Tibial artery (tissue), 4 donors: ENCODE results near the gene FAM53B.

Source experiments
- DNase-seq, 2 donors: peaks; one replicate each; pipeline ENCODE4 v3.0.0-alpha.2; 2019
- H3K27ac ChIP-seq, 2 donors: fragments of 200-600 bp; sonication (generic) in 1 of 2; 1 replicate in 1 of 2; 2 replicates in 1 of 2; pipeline ENCODE4 v1.5.1; 2018 to 2019; ENCODE audit warnings: mild to moderate bottlenecking in 1 of 2
- H3K27me3 ChIP-seq, 2 donors: fragments of 200-600 bp; sonication (generic) in 1 of 2; one replicate each; pipeline versions ENCODE4 v1.5.1 to v1.6.0; 2016 to 2019
- H3K36me3 ChIP-seq, 3 donors: fragments of 200-600 bp; sonication (generic) in 2 of 3; one replicate each; pipeline ENCODE4 v1.5.1; 2016 to 2019; ENCODE audit warnings: mild to moderate bottlenecking in 2 of 3
- H3K4me1 ChIP-seq, 4 donors: fragments of 200-600 bp; sonication (generic) in 2 of 4; 1 replicate in 3 of 4; 2 replicates in 1 of 4; pipeline ENCODE4 v1.5.1; 2016 to 2019
- H3K4me3 ChIP-seq, 2 donors: fragments of 200-600 bp; sonication (generic) in 1 of 2; 1 replicate in 1 of 2; 2 replicates in 1 of 2; pipeline ENCODE4 v1.5.1; 2018 to 2019; ENCODE audit warnings: mild to moderate bottlenecking in 2 of 2
- H3K9me3 ChIP-seq, 3 donors: fragments of 200-600 bp; sonication (generic) in 1 of 3; one replicate each; pipeline ENCODE4 v1.5.1; 2016 to 2019
- CTCF ChIP-seq, 2 experiments: fragments of 200-600 bp in 1 of 2; fragments of 450-650 bp in 1 of 2; IDR thresholded peaks; one replicate each; pipeline ENCODE4 v1.5.1; 2017 to 2019; ENCODE audit warnings: antibody characterized with exemption in 2 of 2, mild to moderate bottlenecking in 1 of 2, moderate library complexity in 1 of 2
- intact Hi-C: fragments of 100-400 bp; cut with DNase I; formaldehyde crosslinking; loops from one replicate; pipeline ENCODE4 v1.15.0; 2023; ENCODE audit warnings: low total_unique reads

FAM53B gene

GRCh38 chr10:124641282-124642087 is 102.7 kb downstream of the FAM53B start:
- no peaks in the 10 kb centered on the region for H3K27me3 ChIP-seq
- peaks cover 0 to 30% (median 18%) of the 10 kb centered on the region in 4 donors for H3K4me1 ChIP-seq
- intact Hi-C loops: no loop called here
- no peak overlapping the region for H3K4me3 ChIP-seq
- no peak overlapping the region for H3K27ac ChIP-seq
- TF ChIP-seq CTCF (IDR thresholded peaks at IDR 0.05): no peak
- H3K9me3 ChIP-seq: no peaks in the 10 kb centered on the region
- DNase-seq: no peak
- no peaks in the 10 kb centered on the region for H3K36me3 ChIP-seq

DNA sequence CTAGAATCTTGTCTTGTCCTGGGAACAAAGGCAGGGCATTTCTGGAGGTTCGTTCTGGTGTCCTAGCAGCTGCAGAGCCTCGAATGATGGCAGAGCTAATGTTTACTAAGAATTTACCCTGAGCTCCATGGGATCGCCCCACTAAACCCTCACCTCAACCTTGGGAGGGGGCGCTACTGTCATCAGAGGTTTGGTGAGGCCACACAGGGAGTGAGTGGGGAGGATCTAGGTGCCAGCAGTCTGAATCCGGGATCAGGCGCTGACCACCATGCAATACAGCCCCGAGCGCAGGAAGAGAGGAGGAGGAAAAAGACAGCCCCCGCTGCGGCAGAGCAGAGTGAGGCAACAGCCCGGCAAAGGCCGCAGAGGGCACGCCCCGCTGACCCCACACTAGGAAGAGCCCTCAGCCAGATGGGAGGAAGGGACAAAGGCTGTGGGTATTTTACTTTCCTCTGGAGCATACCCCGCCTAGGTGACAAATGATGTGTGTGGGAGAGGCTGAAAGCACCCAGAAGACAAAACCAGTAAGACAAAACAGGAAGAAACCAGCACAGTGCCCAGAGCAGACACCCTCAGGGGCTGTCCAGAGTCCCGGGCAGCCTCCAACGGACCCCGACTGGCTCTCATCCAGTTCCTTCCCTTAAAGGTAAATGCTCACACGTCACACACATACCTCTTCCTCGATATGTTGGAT is 103.5 kb downstream of the FAM53B start:
- H3K4me1 ChIP-seq: peaks cover 0 to 28% (median 14%) of the 10 kb centered on the region in 4 donors
- H3K27me3 ChIP-seq: no peaks in the 10 kb centered on the region
- DNase-seq: no peak
- no peaks in the 10 kb centered on the region for H3K36me3 ChIP-seq
- no peak overlapping the region for H3K4me3 ChIP-seq
- TF ChIP-seq CTCF (IDR thresholded peaks at IDR 0.05): no peak
- no peaks in the 10 kb centered on the region for H3K9me3 ChIP-seq
- intact Hi-C loops: no loop called here
- H3K27ac ChIP-seq: no peak overlapping the region

DNA sequence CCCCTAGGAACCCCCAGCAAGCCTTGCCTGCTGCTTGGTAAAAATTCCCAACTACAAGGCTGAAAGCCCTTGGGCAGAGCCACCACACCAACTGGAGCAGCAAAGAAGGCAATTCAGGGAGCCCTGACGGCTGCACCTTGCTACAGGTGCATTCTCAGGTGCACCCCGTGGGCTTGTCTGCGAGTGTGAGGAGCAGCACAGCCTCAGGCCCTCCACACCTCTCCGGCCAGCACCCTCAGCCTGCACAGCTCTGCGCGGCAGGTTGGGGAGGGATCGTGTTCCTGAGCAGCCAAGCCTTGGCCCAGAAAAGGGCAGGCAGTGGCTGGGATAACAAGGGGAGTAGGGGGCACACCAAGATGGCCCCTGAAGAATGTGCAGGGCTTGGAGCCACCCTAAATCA is 104.1 kb downstream of the FAM53B start:
- no peaks in the 10 kb centered on the region for H3K27me3 ChIP-seq
- TF ChIP-seq CTCF (IDR thresholded peaks at IDR 0.05): no peak
- no peak overlapping the region for H3K4me3 ChIP-seq
- H3K36me3 ChIP-seq: no peaks in the 10 kb centered on the region
- H3K9me3 ChIP-seq: no peaks in the 10 kb centered on the region
- DNase-seq: no peak
- H3K4me1 ChIP-seq: peaks cover 0 to 28% (median 13%) of the 10 kb centered on the region in 4 donors
- intact Hi-C loops: no loop called here
- no peak overlapping the region for H3K27ac ChIP-seq

DNA sequence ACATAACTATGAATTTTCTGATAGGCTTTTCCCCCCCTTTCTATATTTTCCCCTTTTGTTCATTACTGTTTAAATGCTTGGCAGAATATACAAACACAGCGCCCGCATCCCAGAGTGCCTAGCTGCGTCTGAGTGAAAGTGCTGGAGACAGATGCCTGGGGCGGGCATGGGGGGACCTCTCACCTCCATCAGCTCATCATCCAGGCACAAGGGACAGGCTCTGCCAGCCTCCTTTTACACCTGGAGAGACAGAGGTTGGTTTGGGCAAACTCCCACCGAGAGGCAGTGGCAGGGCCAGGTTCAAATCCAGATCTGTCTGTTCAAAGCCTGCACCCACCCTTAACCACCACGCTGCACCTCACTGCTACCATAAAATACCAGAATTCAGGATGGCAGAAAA is 104.5 kb downstream of the FAM53B start:
- no peak for TF ChIP-seq CTCF (IDR thresholded peaks at IDR 0.05)
- peaks cover 0 to 28% (median 13%) of the 10 kb centered on the region in 4 donors for H3K4me1 ChIP-seq
- intact Hi-C loops: no loop called here
- no peak overlapping the region for H3K4me3 ChIP-seq
- no peaks in the 10 kb centered on the region for H3K27me3 ChIP-seq
- H3K9me3 ChIP-seq: no peaks in the 10 kb centered on the region
- DNase-seq: no peak
- H3K27ac ChIP-seq: no peak overlapping the region
- H3K36me3 ChIP-seq: no peaks in the 10 kb centered on the region

DNA sequence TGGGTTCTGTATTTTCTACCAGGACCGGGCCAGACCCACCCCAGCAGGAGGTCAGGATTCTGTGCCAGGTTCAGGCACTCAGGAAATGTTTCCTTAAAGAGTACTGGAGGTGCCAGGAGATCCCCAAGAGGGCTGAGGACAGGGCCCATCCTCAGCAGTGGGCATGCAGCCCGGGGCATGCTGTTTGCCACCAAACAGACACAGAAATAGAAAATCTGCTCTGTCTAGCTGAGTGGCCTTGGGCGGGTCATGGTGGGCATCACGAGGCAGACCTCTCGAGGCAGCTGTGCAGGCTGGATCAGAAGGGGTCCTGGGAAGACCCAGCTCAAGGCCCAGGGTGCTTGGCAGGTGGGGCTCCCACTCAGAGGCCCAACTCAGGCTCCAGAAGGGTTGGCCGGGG is 105.0 kb downstream of the FAM53B start:
- no peaks in the 10 kb centered on the region for H3K27me3 ChIP-seq
- intact Hi-C loops: no loop called here
- no peak for DNase-seq
- no peaks in the 10 kb centered on the region for H3K36me3 ChIP-seq
- no peak overlapping the region for H3K27ac ChIP-seq
- TF ChIP-seq CTCF (IDR thresholded peaks at IDR 0.05): no peak
- H3K4me3 ChIP-seq: no peak overlapping the region
- peaks cover 0 to 28% (median 13%) of the 10 kb centered on the region in 4 donors for H3K4me1 ChIP-seq
- no peaks in the 10 kb centered on the region for H3K9me3 ChIP-seq
